ENCODE data around the gene KRTAP4-9.
"Not testable (repeated sequence)": the region's sequence is repeated elsewhere in the genome, so short reads cannot be mapped to it uniquely, and the experiment has no call there.

The KRTAP4-9 gene

GRCh38 chr17:41105347-41105746 lies at the start of gene KRTAP4-9:
KRTAP4-9 (plus strand) TSS chr17:41105389; CDS start chr17:41105389, 0 bp downstream.
- not testable (repeated sequence) for DNase-seq

GRCh38 chr17:41057547-41057946 lies 47.6 kb upstream of the KRTAP4-9 start:
- no peak for DNase-seq

GRCh38 chr17:41058741-41059140 lies 46.4 kb upstream of the KRTAP4-9 start:
- DNase-seq, result no peak

GRCh38 chr17:41059276-41060051 lies 45.7 kb upstream of the KRTAP4-9 start:
- not testable (repeated sequence) for DNase-seq

GRCh38 chr17:41060052-41060604 lies 45.1 kb upstream of the KRTAP4-9 start, which contains the start of gene KRTAP2-3:
KRTAP2-3 (minus strand) TSS chr17:41060114; CDS start chr17:41060050, 64 bp downstream.
- DNase-seq, result no peak

GRCh38 chr17:41061964-41062363 lies 43.2 kb upstream of the KRTAP4-9 start:
- DNase-seq, result no peak

- DNase-seq, result no peak
These were observed 41.7 kb upstream of the KRTAP4-9 start for GRCh38 chr17:41063449-41063848.

GRCh38 chr17:41064301-41064700 lies 40.9 kb upstream of the KRTAP4-9 start:
- no peak for DNase-seq

GRCh38 chr17:41065016-41065689 lies 40.0 kb upstream of the KRTAP4-9 start:
- DNase-seq, result not testable (repeated sequence)

GRCh38 chr17:41065829-41066624 lies 39.2 kb upstream of the KRTAP4-9 start, which contains the start of gene KRTAP2-4:
KRTAP2-4 (minus strand) TSS chr17:41065879; CDS start chr17:41065845, 34 bp downstream.
- no peak for DNase-seq

GRCh38 chr17:41067281-41067680 lies 37.9 kb upstream of the KRTAP4-9 start:
- no peak for DNase-seq

- no peak for DNase-seq
These were observed 36.2 kb upstream of the KRTAP4-9 start for GRCh38 chr17:41069031-41069430.

- DNase-seq, result no peak
These were observed 33.4 kb upstream of the KRTAP4-9 start for GRCh38 chr17:41071606-41072360.

GRCh38 chr17:41073676-41074075 lies 31.5 kb upstream of the KRTAP4-9 start:
- no peak for DNase-seq

GRCh38 chr17:41076788-41077187 lies 28.4 kb upstream of the KRTAP4-9 start:
- no peak for DNase-seq

GRCh38 chr17:41082626-41083025 lies 22.6 kb upstream of the KRTAP4-9 start:
- DNase-seq, result no peak

GRCh38 chr17:41083427-41083826 lies 21.8 kb upstream of the KRTAP4-9 start:
- DNase-seq, result not testable (repeated sequence)

- DNase-seq, result not testable (repeated sequence)
These were observed 20.9 kb upstream of the KRTAP4-9 start, which contains the start of gene KRTAP4-7 for GRCh38 chr17:41084100-41084856. KRTAP4-7 (plus strand) TSS chr17:41084150; CDS start chr17:41084207, 57 bp downstream.

- DNase-seq, result not testable (repeated sequence)
These were observed 16.3 kb upstream of the KRTAP4-9 start for GRCh38 chr17:41088760-41089352.

- DNase-seq, result no peak
These were observed 9.1 kb upstream of the KRTAP4-9 start for GRCh38 chr17:41096055-41096454.

GRCh38 chr17:41098042-41098441 lies 7.1 kb upstream of the KRTAP4-9 start, which contains the start of gene KRTAP4-8:
KRTAP4-8 (minus strand) TSS chr17:41098142; CDS start chr17:41098084, 58 bp downstream.
- DNase-seq, result no peak
